Panc1 (cell line): ENCODE results near the gene PGAM1. TPM values are rescaled to one million over a fixed set of nuclear protein-coding genes. Genes with fewer than 3 reads are reported as not detected.
A peak's percentile ranks its signal among the peaks of the same experiment; 100 is the strongest.

ENCODE experiments used
- ATAC-seq: fragments of 200-7000 bp; cut with Tn5 transposase; 2 replicates; pipeline ENCODE4 v1.9.1; 2020; ENCODE audit warnings: mild to moderate bottlenecking, moderate library complexity
- BruUV-seq: library from RNA; stranded (reverse); fragments of 400-500 nt; replicated peaks from 2 replicates; lab custom pipeline; 2021; lab: Mats Ljungman, UMichigan
- CTCF ChIA-PET: fragments of 300-600 bp; sonication (Branson Sonifier 250); formaldehyde crosslinking; loops from one replicate; lab custom pipeline; 2022; ENCODE audit warnings: antibody characterized with exemption; lab: Charles Lee
- POLR2A ChIA-PET: fragments of 300-600 bp; sonication (Branson Sonifier 250); formaldehyde crosslinking; loops from one replicate; lab custom pipeline; 2022; ENCODE audit warnings: antibody characterized with exemption; lab: Charles Lee
- DNase-seq: peaks from one replicate; pipeline ENCODE4 v3.0.0-alpha.2; 2010; ENCODE audit warnings: low read depth, low spot score
- H3K27ac ChIP-seq: 2 replicates; pipeline ENCODE4 v1.5.1; 2011; ENCODE audit warnings: mild to moderate bottlenecking, low read length, inconsistent platforms
- H3K27me3 ChIP-seq: fragments of 200-500 bp; sonication (Bioruptor generic); 2 replicates; pipeline ENCODE4 v1.6.0; 2014; ENCODE audit warnings: low read length, inconsistent platforms; ENCODE audit not compliant: control insufficient read depth, insufficient read depth
- H3K36me3 ChIP-seq: fragments of 200-500 bp; sonication (Bioruptor generic); 2 replicates; pipeline ENCODE4 v1.5.1; 2014; ENCODE audit warnings: inconsistent platforms, mild to moderate bottlenecking, low read length, moderate library complexity; ENCODE audit not compliant: control insufficient read depth, insufficient read depth
- H3K4me1 ChIP-seq: 2 replicates; pipeline ENCODE4 v1.5.1; 2011; ENCODE audit warnings: inconsistent platforms, mild to moderate bottlenecking, low read length, moderate library complexity; ENCODE audit not compliant: control insufficient read depth, insufficient read depth
- H3K4me3 ChIP-seq, 2 experiments: 2 replicates each; pipeline ENCODE4 v1.5.1; 2011 to 2012; ENCODE audit warnings: low read depth in 2 of 2, low read length in 2 of 2, mild to moderate bottlenecking in 2 of 2, inconsistent platforms in 1 of 2, moderate library complexity in 1 of 2
- H3K9me3 ChIP-seq: fragments of 200-500 bp; sonication (Bioruptor generic); 2 replicates; pipeline ENCODE4 v1.5.1; 2014; ENCODE audit warnings: low read depth, mild to moderate bottlenecking, inconsistent platforms, low read length, moderate library complexity; ENCODE audit not compliant: control insufficient read depth, insufficient read depth
- CTCF ChIP-seq: fragments of 450-650 bp; IDR thresholded peaks from 2 replicates; pipeline ENCODE4 v1.5.1; 2017; ENCODE audit warnings: mild to moderate bottlenecking
- POLR2AphosphoS5 ChIP-seq: IDR thresholded peaks from 2 replicates; pipeline ENCODE4 v1.6.1; 2012; ENCODE audit warnings: mild to moderate bottlenecking, low read depth, low read length, moderate library complexity
- REST ChIP-seq, 2 experiments: IDR thresholded peaks; 2 replicates each; pipeline ENCODE4 v1.6.1; 2011 to 2012; ENCODE audit warnings: low read depth in 2 of 2, control low read depth in 1 of 2, low read length in 1 of 2, mild to moderate bottlenecking in 1 of 2, moderate library complexity in 1 of 2; ENCODE audit not compliant: insufficient read depth in 1 of 2
- SIN3A ChIP-seq: IDR thresholded peaks from 2 replicates; pipeline ENCODE4 v1.6.1; 2012; ENCODE audit warnings: low read depth, mild to moderate bottlenecking, low read length, moderate library complexity, borderline replicate concordance; ENCODE audit not compliant: insufficient read depth
- TCF7L2 ChIP-seq: IDR thresholded peaks from 2 replicates; pipeline ENCODE4 v1.6.1; 2011; ENCODE audit warnings: mild to moderate bottlenecking, low read depth, low read length, inconsistent platforms
- in situ Hi-C: cut with HindIII; loops from 2 replicates; pipeline ENCODE4 v1.10.0; 2016; ENCODE audit warnings: low sequenced_read_pairs, low pct_unique_long_range_greater_than_20kb
- intact Hi-C: fragments of 100-400 bp; cut with micrococcal nuclease; formaldehyde crosslinking; loops from one replicate; pipeline ENCODE4 v1.10.0; 2022; ENCODE audit not compliant: unreplicated experiment
- total RNA-seq: library from RNA; stranded (reverse); gene quantifications from one replicate; pipeline ENCODE4 v1.2.1, GENCODE V29; 2021; ENCODE audit not compliant: unreplicated experiment

Gene PGAM1
- total RNA-seq, 1 experiment from 2014 or later: 726 TPM

- H3K4me1 ChIP-seq: no peaks in the 10 kb centered on the region
- no peak overlapping the region for H3K27ac ChIP-seq
- DNase-seq (no peak), ATAC-seq (peak; percentile 32; the same call in 1 of the 2 replicates)
- TF ChIP-seq REST (IDR thresholded peaks at IDR 0.05; ENCODE audit: insufficient read depth in 1 of 2, low read depth in 2 of 2, low read length in 1 of 2) (no peak), CTCF (no peak), POLR2AphosphoS5 (no peak), SIN3A (no peak), TCF7L2 (no peak)
- H3K27me3 ChIP-seq: no peaks in the 10 kb centered on the region
- BruUV-seq: no TSS peak
- CTCF ChIA-PET: no interaction called here
- peaks cover 6% of the 10 kb centered on the region; the same call in 1 of the 2 replicates for H3K36me3 ChIP-seq
- no peak overlapping the region for H3K4me3 ChIP-seq
- intact Hi-C loops (no loop called here), in situ Hi-C loops (no loop called here)
- H3K9me3 ChIP-seq: no peaks in the 10 kb centered on the region
- POLR2A ChIA-PET: no interaction called here
These were observed 46.8 kb upstream of the PGAM1 start for GRCh38 chr10:97378933-97379921.

- no peak for ATAC-seq
- no peaks in the 10 kb centered on the region for H3K4me1 ChIP-seq
- H3K4me3 ChIP-seq: no peak overlapping the region
- peaks cover 7% of the 10 kb centered on the region for H3K36me3 ChIP-seq
- CTCF ChIA-PET: no interaction called here
- in situ Hi-C loops (no loop called here), intact Hi-C loops (no loop called here)
- DNase-seq: no peak
- no peaks in the 10 kb centered on the region for H3K27me3 ChIP-seq
- TF ChIP-seq TCF7L2 (no peak), CTCF (no peak), SIN3A (no peak), POLR2AphosphoS5 (no peak), REST (IDR thresholded peaks at IDR 0.05; ENCODE audit: insufficient read depth in 1 of 2, low read depth in 2 of 2, low read length in 1 of 2) (no peak)
- POLR2A ChIA-PET: no interaction called here
- BruUV-seq: no TSS peak
- no peak overlapping the region for H3K27ac ChIP-seq
- no peaks in the 10 kb centered on the region for H3K9me3 ChIP-seq
These were observed 45.5 kb upstream of the PGAM1 start for GRCh38 chr10:97380516-97380915.
